ENCODE data around the gene ABCA2. TPM values are rescaled to one million over a fixed set of nuclear protein-coding genes. Genes with fewer than 3 reads are reported as not detected.

ABCA2 gene
- total RNA-seq, 1 experiment from 2014 or later = 1.3 TPM

DNA sequence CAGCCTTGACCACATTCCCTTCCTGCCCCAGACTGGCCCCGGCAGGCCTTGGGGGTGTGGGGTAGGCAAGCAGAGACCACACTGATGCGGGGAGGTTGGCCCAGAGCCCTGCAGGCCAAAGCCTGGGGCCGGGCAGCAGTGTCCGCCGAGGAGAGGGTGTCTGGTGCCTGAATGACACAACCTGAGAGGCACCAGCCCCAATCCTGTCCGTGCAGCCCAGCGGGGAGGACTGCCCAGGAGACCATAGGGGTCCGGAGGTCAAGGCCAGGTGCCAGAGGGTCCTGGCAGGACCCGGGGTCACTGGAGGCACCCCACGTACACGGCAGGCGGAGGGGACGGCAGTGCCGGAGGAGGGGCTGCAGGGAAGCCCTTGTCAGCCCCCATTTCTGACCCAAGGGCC is 56.3 kb downstream of the ABCA2 start:
- Histone ChIP-seq H3K9me3 (replicated peaks) (no peaks in the 10 kb centered on the region), H3K27ac (no peak overlapping the region), H3K36me3 (no peaks in the 10 kb centered on the region), H3K4me3 (no peak overlapping the region), H3K4me1 (replicated peaks) (no peaks in the 10 kb centered on the region), H3K27me3 (replicated peaks) (0 out of 2 replicates have a peak, but pooled peaks cover 4% of the 10 kb centered on the region)
- DNase-seq (ENCODE audit: low read depth in 1 of 2, low spot score in 2 of 2) = no peak

DNA sequence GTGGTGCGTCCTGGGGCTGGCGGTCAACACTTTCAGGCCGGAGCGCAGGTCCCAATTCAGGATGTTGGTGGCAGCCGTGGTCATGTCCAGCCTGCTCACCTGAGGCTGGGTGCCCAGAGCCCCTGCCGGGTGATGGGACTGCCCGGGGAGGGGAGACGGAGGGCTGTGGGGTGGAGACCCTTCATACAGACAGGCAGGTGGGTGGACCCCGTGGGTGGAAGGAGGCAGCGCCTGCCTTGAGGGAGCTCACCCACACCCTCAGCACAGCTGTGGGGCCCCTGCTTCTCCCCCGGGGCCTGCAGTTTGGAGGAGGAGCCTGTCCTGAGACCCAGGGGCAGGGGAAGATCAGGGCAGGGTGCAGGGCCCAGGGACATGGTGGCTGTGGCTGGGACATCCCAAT is 57.7 kb downstream of the ABCA2 start:
- Histone ChIP-seq H3K27me3 (replicated peaks) (peaks cover 11% of the 10 kb centered on the region), H3K4me1 (replicated peaks) (no peaks in the 10 kb centered on the region), H3K9me3 (replicated peaks) (no peaks in the 10 kb centered on the region), H3K36me3 (no peaks in the 10 kb centered on the region), H3K4me3 (no peak overlapping the region), H3K27ac (no peak overlapping the region)
- no peak for DNase-seq (ENCODE audit: low read depth in 1 of 2, low spot score in 2 of 2)

DNA sequence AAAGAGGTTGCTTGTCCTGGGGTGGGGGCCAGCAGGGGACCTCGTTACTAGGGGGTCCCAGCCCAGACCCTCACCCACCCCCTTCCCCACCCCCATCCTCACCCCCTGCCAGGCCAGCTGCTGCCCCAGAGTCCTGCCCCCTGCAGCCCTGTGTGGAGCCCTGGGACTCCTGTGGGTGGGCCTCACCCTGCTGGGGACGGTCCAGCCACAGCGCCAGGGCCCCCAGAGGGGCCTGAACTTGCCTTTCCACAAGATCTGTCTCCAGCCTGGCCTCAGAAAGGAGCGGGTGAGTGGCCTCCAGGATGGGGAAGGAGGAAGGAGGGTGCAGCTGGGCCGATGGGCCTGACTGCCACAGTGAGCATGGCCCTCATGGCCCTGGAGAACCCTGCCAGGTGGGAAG is 58.3 kb downstream of the ABCA2 start:
- H3K9me3 ChIP-seq (replicated peaks) = no peaks in the 10 kb centered on the region

DNA sequence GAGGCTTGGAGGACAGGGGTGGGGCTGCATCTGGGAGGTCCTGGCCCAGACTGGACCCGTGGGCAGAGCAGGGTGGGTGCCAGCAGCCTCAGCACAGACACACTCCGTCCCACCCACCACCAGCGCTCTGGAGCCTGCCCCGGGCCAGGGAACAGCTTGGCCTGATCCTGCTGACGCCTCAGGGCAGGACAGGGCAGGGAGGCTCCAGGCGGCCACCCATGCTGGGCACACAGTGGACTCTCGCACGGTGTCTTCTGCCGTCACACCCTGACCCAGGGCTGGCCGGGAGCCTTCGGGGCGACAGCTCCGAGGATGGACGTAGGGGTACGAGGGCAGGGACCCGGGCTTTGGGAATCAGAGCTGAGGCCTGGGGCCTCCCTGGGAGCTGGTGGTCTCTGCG is 58.9 kb downstream of the ABCA2 start:
- Histone ChIP-seq H3K9me3 (replicated peaks) (no peaks in the 10 kb centered on the region), H3K27ac (no peak overlapping the region), H3K27me3 (replicated peaks) (peaks cover 10% of the 10 kb centered on the region), H3K36me3 (no peaks in the 10 kb centered on the region), H3K4me1 (replicated peaks) (no peaks in the 10 kb centered on the region), H3K4me3 (no peak overlapping the region)
- DNase-seq (ENCODE audit: low read depth in 1 of 2, low spot score in 2 of 2) = no peak

More for the DNA sequence above, 58.3 kb downstream of the ABCA2 start:
- H3K27me3 ChIP-seq (replicated peaks) = peaks cover 10% of the 10 kb centered on the region
- no peak for DNase-seq (ENCODE audit: low read depth in 1 of 2, low spot score in 2 of 2)
- no peaks in the 10 kb centered on the region for H3K4me1 ChIP-seq (replicated peaks)
- H3K4me3 ChIP-seq = no peak overlapping the region
- no peaks in the 10 kb centered on the region for H3K36me3 ChIP-seq
- no peak overlapping the region for H3K27ac ChIP-seq

DNA sequence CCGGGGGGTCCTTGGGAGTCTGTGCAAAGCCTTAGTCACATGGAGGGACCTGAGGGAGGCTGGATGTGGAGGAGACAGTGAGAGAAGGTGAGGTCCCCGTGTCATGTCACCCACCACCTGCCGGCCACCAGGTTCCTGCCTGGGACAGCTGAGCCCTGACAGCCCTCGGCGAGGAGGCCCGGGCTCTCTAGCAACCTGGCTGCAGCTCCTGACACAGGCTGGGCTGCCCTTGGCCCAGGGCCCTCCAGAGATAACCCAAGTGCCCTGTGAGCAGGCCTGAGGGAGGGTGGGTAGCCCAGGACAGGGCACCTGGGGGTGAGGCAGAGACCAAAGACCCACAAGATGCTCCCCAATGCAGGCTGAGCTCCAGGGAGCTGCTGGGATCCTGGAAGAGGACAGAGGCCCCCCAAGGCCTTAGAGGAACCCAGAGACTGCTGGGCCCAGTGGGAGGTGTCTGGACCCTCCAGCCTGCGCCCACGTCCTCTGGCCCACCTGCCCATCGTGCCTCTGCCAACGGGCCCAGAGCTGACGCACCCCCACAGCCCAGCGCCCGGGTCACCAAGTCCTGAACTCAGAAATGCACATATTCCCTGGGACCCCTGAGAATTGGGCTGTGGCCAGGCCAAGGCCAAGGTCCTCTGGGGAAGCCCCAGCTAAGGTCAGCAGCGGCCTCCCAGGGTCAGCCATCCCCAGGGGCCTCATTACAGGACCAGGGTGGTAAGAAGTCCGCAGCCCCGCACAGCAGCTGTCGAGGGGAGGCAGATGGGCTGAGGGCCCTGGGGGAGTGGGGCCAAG is 59.5 kb downstream of the ABCA2 start:
- no peaks in the 10 kb centered on the region for H3K36me3 ChIP-seq
- DNase-seq (ENCODE audit: low read depth in 1 of 2, low spot score in 2 of 2) = no peak
- H3K4me1 ChIP-seq (replicated peaks) = no peaks in the 10 kb centered on the region

DNA sequence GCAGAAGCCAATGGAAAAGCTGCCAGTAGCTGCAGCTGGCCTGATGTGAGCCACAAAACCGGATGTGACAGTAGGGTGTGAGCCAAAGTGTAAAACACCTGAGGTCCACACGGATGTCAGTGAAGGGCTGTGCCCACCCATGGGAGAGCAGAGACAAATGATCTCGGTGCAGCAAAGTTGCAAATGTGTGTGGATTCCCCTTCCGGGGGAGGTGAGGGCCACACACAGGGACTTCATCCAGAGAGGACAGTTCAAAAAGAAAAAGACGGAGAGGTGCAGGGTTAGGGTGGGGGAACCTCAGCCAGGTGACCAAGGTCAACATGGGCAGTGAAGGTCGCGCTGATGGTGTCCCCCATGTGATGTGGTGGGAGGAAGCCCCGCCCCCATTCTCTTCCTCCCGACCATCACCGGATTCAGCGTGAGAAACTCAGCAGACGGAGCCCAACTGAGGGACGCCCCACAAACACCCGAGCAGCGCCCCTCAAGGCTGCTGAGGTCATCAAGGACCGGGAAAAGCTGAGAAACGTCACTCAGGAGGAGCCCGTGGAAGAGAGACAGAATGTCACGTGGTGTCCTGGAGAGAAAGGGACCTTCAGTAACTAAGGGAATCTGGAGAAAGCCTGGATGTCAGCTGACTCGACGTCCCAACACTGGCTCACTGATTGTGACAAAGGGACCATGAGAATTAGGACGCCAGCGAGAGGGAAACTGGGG is 62.1 kb downstream of the ABCA2 start:
- no peak overlapping the region for H3K4me3 ChIP-seq
- no peaks in the 10 kb centered on the region for H3K36me3 ChIP-seq

More for the DNA sequence above, 59.5 kb downstream of the ABCA2 start:
- peaks cover 10% of the 10 kb centered on the region for H3K27me3 ChIP-seq (replicated peaks)
- no peak overlapping the region for H3K4me3 ChIP-seq
- H3K9me3 ChIP-seq (replicated peaks) = no peaks in the 10 kb centered on the region
- no peak overlapping the region for H3K27ac ChIP-seq

DNA sequence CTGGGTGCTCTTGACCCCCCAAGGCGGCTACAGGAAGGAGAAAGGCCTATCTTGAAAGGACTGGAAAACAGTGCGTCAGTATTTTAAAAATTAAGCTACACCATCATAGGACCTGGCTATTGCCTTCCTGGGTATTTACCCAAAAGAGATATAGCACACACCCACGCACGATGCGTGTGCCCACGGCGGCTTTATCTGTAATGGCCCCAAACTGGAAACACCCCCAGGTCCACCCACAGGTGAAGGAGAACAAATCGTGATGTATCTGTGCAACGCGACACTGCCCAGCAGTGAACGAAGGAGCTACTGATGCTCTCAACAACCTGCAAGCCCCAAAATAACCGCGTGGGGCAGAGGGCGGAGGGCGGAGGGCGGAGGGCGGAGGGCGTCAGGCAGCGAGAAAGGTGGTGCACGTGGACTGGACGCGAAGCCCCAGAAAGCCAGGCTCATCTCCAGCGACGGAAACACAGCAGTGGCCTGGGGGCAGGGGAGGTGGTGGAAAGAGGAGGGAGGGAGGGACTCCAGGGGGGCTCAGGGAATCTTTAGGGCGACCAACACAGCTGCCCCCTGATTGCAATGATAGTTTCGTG is 63.1 kb downstream of the ABCA2 start:
- no peaks in the 10 kb centered on the region for H3K36me3 ChIP-seq

More for the DNA sequence above, 62.1 kb downstream of the ABCA2 start:
- no peaks in the 10 kb centered on the region for H3K4me1 ChIP-seq (replicated peaks)
- H3K9me3 ChIP-seq (replicated peaks) = no peaks in the 10 kb centered on the region
- H3K27me3 ChIP-seq (replicated peaks) = peaks cover 8% of the 10 kb centered on the region
- no peak for DNase-seq (ENCODE audit: low read depth in 1 of 2, low spot score in 2 of 2)
- H3K27ac ChIP-seq = no peak overlapping the region

DNA sequence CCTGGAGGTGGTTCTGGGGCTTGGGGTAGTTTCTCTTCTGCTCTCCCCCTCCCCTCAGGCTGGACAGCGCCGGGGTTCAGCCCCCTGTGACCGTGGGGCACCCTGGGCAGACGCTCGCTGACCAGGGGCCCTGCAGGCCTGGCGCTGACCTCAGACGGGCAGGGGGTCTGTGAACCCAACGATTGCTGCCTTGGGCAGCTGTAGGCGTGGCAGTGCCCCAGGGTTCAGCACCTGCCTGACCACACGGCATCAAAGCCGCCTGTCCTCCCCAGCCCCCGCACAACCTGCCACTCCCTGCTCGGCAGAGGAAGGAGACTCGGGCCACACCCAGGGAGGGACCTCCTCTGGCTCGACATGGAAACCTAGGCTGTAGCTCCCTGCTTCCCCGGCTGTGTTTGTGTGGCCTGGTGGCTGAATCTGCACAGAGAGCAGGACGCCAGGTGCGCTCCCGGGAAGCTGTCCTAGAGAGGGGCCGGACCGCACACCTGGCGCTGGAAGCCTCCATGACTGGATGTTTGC is 63.8 kb downstream of the ABCA2 start:
- no peaks in the 10 kb centered on the region for H3K36me3 ChIP-seq
- H3K4me3 ChIP-seq = no peak overlapping the region
- no peaks in the 10 kb centered on the region for H3K4me1 ChIP-seq (replicated peaks)
- H3K9me3 ChIP-seq (replicated peaks) = no peaks in the 10 kb centered on the region
- no peak for DNase-seq (ENCODE audit: low read depth in 1 of 2, low spot score in 2 of 2)
- H3K27me3 ChIP-seq (replicated peaks) = peaks cover 8% of the 10 kb centered on the region
- no peak overlapping the region for H3K27ac ChIP-seq

More for the DNA sequence above, 63.1 kb downstream of the ABCA2 start:
- H3K9me3 ChIP-seq (replicated peaks) = no peaks in the 10 kb centered on the region
- no peaks in the 10 kb centered on the region for H3K4me1 ChIP-seq (replicated peaks)
- H3K4me3 ChIP-seq = no peak overlapping the region
- no peak overlapping the region for H3K27ac ChIP-seq
- peaks cover 8% of the 10 kb centered on the region for H3K27me3 ChIP-seq (replicated peaks)
- no peak for DNase-seq (ENCODE audit: low read depth in 1 of 2, low spot score in 2 of 2)

DNA sequence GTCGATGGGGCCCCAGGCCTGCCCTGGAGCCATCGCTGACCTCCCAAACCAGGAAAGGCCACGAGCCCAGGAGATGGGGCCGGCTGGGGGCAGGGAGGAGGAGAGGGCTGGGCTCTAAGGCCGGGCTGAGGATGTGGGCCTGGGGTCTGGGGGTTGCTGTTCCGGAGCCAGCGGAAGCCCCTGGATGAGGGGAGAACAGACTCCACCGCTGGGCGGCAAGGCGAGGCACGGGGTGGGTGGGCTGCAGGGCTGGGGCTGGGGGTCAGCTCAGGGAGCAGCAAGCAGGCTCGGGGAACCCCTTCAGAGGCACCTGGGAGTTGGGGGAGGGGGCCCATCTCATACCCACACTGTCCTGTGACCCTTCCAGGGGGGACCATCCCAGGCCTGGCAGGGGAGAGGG is 64.3 kb downstream of the ABCA2 start:
- Histone ChIP-seq H3K27ac (no peak overlapping the region), H3K27me3 (replicated peaks) (peaks cover 8% of the 10 kb centered on the region), H3K4me1 (replicated peaks) (no peaks in the 10 kb centered on the region), H3K9me3 (replicated peaks) (no peaks in the 10 kb centered on the region), H3K36me3 (no peaks in the 10 kb centered on the region), H3K4me3 (no peak overlapping the region)
- DNase-seq (ENCODE audit: low read depth in 1 of 2, low spot score in 2 of 2) = no peak

DNA sequence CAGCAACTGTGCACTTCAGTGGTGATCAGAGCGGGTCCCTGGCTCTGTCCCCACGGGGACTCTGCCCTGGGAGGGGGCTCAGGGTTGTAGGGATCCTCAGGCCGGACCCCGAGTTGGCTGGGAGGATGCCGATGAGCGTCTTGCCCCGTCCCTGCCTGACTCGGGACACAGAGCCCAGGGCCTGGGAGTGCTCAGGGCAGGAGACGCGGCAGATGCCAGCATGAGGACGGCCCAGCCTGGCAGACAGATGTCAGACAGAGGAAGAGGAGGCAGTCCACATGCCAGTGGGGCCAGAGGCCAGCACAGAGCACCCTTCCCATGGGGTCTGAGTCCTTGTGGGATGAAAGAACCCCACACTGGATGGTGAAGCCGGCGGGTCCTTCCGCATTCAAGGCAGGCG is 64.7 kb downstream of the ABCA2 start:
- H3K4me1 ChIP-seq (replicated peaks) = no peaks in the 10 kb centered on the region
- H3K27ac ChIP-seq = no peak overlapping the region
- H3K36me3 ChIP-seq = no peaks in the 10 kb centered on the region
- H3K9me3 ChIP-seq (replicated peaks) = no peaks in the 10 kb centered on the region
- DNase-seq (ENCODE audit: low read depth in 1 of 2, low spot score in 2 of 2) = no peak
- H3K27me3 ChIP-seq (replicated peaks) = peaks cover 8% of the 10 kb centered on the region
- no peak overlapping the region for H3K4me3 ChIP-seq

DNA sequence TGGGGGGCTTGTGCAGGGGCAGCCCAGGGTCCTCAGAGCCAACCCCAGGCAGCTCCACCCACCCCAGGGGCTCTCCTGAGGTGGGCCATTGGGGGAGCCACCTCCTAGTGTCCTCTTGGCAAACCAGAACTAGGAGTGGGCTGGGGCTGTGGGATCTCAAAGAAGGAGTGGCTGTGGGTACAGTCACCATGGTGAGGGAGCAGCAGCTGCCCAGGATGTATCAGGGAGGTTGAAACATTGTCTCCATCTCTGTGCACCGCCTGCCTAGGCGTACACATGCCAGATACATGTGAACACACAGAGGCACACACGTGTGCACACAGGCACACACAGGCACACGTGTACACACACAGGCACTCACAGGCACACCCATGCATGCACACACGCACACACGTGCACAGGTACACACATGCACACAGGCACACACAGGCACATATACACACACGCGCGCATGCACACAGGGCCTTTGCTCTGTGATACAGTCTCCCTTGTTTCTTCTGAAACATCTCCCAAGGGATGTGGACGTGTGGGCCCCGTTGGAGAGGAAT is 65.3 kb downstream of the ABCA2 start:
- no peak for DNase-seq (ENCODE audit: low read depth in 1 of 2, low spot score in 2 of 2)
- no peak overlapping the region for H3K27ac ChIP-seq
- no peaks in the 10 kb centered on the region for H3K36me3 ChIP-seq
- H3K4me1 ChIP-seq (replicated peaks) = no peaks in the 10 kb centered on the region
- H3K4me3 ChIP-seq = no peak overlapping the region
- H3K27me3 ChIP-seq (replicated peaks) = peaks cover 8% of the 10 kb centered on the region
- no peaks in the 10 kb centered on the region for H3K9me3 ChIP-seq (replicated peaks)

DNA sequence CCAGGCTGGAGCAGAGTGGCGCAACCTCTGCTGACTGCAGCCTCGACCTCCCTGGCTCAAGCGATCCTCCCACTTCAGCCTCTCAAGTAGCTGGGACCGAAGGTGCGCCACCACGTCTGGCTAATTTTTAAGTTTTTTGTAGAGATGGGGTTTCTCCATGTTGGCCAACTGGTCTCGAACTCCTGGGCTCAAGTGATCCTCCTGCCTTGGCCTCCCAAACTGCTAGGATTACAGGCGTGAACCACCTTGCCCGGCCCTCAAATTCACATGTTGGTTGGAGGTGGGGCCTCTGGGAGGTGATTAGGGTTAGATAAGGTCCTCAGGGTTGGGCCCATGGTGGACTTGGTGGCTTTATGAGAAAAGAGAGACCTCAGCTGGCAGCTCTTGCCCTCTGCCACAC is 65.9 kb downstream of the ABCA2 start:
- Histone ChIP-seq H3K4me3 (no peak overlapping the region), H3K27me3 (replicated peaks) (peaks cover 8% of the 10 kb centered on the region), H3K4me1 (replicated peaks) (no peaks in the 10 kb centered on the region)

DNA sequence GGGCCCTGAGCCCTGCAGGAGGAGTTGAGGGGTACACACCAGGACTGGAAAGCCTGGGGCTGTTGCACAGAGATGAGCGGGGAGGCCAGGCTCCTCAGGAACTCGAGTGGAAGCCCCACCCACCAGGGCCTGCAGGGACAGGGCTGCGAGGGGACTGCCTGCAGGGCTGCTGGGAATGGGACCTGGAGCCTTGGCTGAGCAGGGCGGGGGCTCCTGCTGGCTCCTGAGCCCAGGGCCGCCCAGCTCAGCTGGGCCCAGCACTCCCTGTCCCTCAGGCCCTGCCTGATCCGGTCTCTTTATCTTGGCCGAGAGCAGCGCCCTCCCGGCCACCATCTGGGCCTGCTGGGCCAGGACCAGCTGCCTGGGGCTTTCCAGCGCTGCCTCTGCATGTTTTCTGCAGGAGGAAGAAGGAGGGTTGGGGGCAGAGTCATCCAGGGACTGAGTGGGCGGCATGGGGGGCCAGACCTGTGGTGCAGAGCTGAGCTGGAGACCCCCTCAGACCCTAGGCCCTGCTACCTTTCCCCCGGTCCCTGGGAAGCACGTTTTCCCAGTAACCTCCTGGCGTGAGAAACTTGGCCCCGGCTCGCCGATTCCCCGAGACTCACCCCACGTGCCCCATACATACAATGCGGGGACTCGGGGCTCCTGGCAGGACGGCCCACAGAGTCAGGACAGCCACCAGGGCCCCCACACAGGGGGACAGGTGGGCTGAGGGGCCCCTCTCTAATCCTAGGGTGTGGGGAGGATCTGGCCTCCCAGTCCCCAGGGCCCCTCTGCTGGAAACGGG is 66.6 kb downstream of the ABCA2 start:
- no peak overlapping the region for H3K27ac ChIP-seq
- H3K36me3 ChIP-seq = no peaks in the 10 kb centered on the region
- H3K27me3 ChIP-seq (replicated peaks) = peaks cover 8% of the 10 kb centered on the region
- no peaks in the 10 kb centered on the region for H3K4me1 ChIP-seq (replicated peaks)
- DNase-seq (ENCODE audit: low read depth in 1 of 2, low spot score in 2 of 2) = no peak
- no peak overlapping the region for H3K4me3 ChIP-seq
- H3K9me3 ChIP-seq (replicated peaks) = no peaks in the 10 kb centered on the region

More for the DNA sequence above, 65.9 kb downstream of the ABCA2 start:
- Histone ChIP-seq H3K36me3 (no peaks in the 10 kb centered on the region), H3K9me3 (replicated peaks) (no peaks in the 10 kb centered on the region), H3K27ac (no peak overlapping the region)
- no peak for DNase-seq (ENCODE audit: low read depth in 1 of 2, low spot score in 2 of 2)

Data from SJSA1 (cell line).